ENCODE data around the gene IER2. TPM values are rescaled to one million over a fixed set of nuclear protein-coding genes. Genes with fewer than 3 reads are reported as not detected.
A peak's percentile ranks its signal among the peaks of the same experiment; 100 is the strongest.

The IER2 gene
- total and polyA plus RNA-seq, 9 of the 15 experiments (the other 6 are each of a cell fraction or from before 2014, with no cell fraction given): 4.5 to 205 (median 23.7) TPM

- no peak for TF ChIP-seq ZMIZ1 (IDR thresholded peaks at IDR 0.05; ENCODE audit: low read depth in 2 of 2, low read length in 2 of 2)
- TF ChIP-seq ZNF785 (CRISPR knock-in tag; IDR thresholded peaks at IDR 0.05): no peak
- peak; percentile 26; the same call in 1 of the 2 replicates for TF ChIP-seq KHSRP (IDR thresholded peaks at IDR 0.05)
- TF ChIP-seq POU5F1 (IDR thresholded peaks at IDR 0.05; ENCODE audit: borderline replicate concordance, low read depth, low read length, partially characterized antibody): no peak
- peak; percentile 27 for TF ChIP-seq XRCC5 (IDR thresholded peaks at IDR 0.05; ENCODE audit: low read depth, low read length)
- TF ChIP-seq ZC3H8 (IDR thresholded peaks at IDR 0.05): no peak
- peak; percentile 6; the same call in 1 of the 2 replicates for TF ChIP-seq KAT7 (CRISPR knock-in tag; IDR thresholded peaks at IDR 0.05; ENCODE audit: borderline replicate concordance)
- no peak; the same call in 1 of the 2 replicates for TF ChIP-seq TAF7 (tag; IDR thresholded peaks at IDR 0.05)
- TF ChIP-seq EP400 (IDR thresholded peaks at IDR 0.05): peak; percentile 62; the same call in 1 of the 2 replicates
- TF ChIP-seq NKRF (IDR thresholded peaks at IDR 0.05; ENCODE audit: borderline replicate concordance): 0 out of 2 replicates have a peak, but pooled peaks have one; percentile 10
- TF ChIP-seq JUND (IDR thresholded peaks at IDR 0.05; ENCODE audit: borderline replicate concordance, low read depth, low read length): peak; percentile 82
- peak; percentile 64; the same call in 1 of the 3 replicates for TF ChIP-seq JUND (tag; IDR thresholded peaks at IDR 0.05; ENCODE audit: borderline replicate concordance, low read depth, low read length)
- TF ChIP-seq DLX4 (CRISPR knock-in tag; IDR thresholded peaks at IDR 0.05): no peak
- peak; percentile 45; the same call in 1 of the 2 replicates for TF ChIP-seq NR3C1 (CRISPR knock-in tag; IDR thresholded peaks at IDR 0.05)
- peak; percentile 88 for TF ChIP-seq HMGN3 (IDR thresholded peaks at IDR 0.05; ENCODE audit: borderline replicate concordance, extremely low read depth, insufficient read length, low read depth, low read length)
- TF ChIP-seq CTCFL (IDR thresholded peaks at IDR 0.05; ENCODE audit: borderline replicate concordance, insufficient read depth, low read depth, low read length, poor library complexity, severe bottlenecking): no peak
- TF ChIP-seq ZFP91 (CRISPR knock-in tag; IDR thresholded peaks at IDR 0.05): no peak
- no peak for TF ChIP-seq ESRRB (CRISPR knock-in tag; IDR thresholded peaks at IDR 0.05; ENCODE audit: borderline replicate concordance)
Observed at GRCh38 chr19:13154241-13154778, 4.1 kb downstream of the IER2 start (continued).
